ENCODE results near the gene CDC37. TPM values are rescaled to one million over a fixed set of nuclear protein-coding genes. Genes with fewer than 3 reads are reported as not detected.
A peak's percentile ranks its signal among the peaks of the same experiment; 100 is the strongest.

CDC37 gene
- total RNA-seq, 1 experiment from 2014 or later = 204 TPM

DNA sequence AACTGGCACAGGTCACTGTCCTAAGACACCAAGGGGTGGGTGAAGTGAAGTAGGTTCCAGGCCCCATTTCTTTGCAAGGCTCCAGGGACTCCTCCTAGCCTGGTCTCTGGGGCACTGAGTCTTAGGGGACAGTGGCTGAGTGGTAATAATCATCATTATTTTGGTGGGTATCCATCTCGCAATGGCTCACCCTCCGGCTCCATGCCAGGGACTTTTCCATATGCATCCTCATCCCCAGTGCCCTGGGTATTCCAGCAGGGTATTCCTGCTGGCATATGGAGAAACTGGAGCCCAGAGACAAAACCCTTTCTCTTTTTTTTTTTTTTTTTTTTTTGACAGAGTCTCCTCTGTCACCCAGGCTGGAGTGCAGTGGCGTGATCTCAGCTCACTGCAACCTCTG is 19.5 kb upstream of the CDC37 start:
- Mint-ChIP-seq H3K27ac (no peak overlapping the region), H3K4me1 (peaks cover 19% of the 10 kb centered on the region), H3K36me3 (no peaks in the 10 kb centered on the region), H3K4me3 (no peak overlapping the region), H3K27me3 (ENCODE audit: low read depth) (peaks cover 94% of the 10 kb centered on the region), H3K9me3 (no peaks in the 10 kb centered on the region)
- ChIA-PET CTCF (interaction anchor here (1.2 to 4.8 kb wide), 6 partner anchors 9 to 134 kb away, joined by 4 to 51 read pairs (median 8); partner anchors contain the start of genes CDC37 and ICAM5), POLR2A (no interaction called here)
- ATAC-seq (no peak), DNase-seq (ENCODE audit: low spot score) (no peak)
- TF ChIP-seq MYBL2 (CRISPR knock-in tag; IDR thresholded peaks at IDR 0.05) (no peak), RORB (CRISPR knock-in tag; IDR thresholded peaks at IDR 0.05) (no peak), NFYB (CRISPR knock-in tag; conservative IDR thresholded peaks at IDR 0.05; ENCODE audit: low read depth) (no peak), TCF7 (CRISPR knock-in tag; IDR thresholded peaks at IDR 0.05; ENCODE audit: low read depth) (no peak), JUN (CRISPR knock-in tag; IDR thresholded peaks at IDR 0.05) (no peak), IRF1 (CRISPR knock-in tag; IDR thresholded peaks at IDR 0.05) (no peak), GRHL2 (CRISPR knock-in tag; IDR thresholded peaks at IDR 0.05; ENCODE audit: insufficient replicate concordance, severe bottlenecking) (no peak), ZNF138 (CRISPR knock-in tag; conservative IDR thresholded peaks at IDR 0.05) (no peak), ZNF396 (CRISPR knock-in tag; IDR thresholded peaks at IDR 0.05; ENCODE audit: borderline replicate concordance) (no peak), ZNF425 (CRISPR knock-in tag; conservative IDR thresholded peaks at IDR 0.05) (no peak), ZNF532 (CRISPR knock-in tag; IDR thresholded peaks at IDR 0.05; ENCODE audit: borderline replicate concordance) (no peak), NR3C1 (CRISPR knock-in tag; conservative IDR thresholded peaks at IDR 0.05; ENCODE audit: low read depth) (no peak), ERG (CRISPR knock-in tag; IDR thresholded peaks at IDR 0.05) (no peak), CREM (CRISPR knock-in tag; IDR thresholded peaks at IDR 0.05) (no peak)
- TF ChIP-seq, protein P1, sequence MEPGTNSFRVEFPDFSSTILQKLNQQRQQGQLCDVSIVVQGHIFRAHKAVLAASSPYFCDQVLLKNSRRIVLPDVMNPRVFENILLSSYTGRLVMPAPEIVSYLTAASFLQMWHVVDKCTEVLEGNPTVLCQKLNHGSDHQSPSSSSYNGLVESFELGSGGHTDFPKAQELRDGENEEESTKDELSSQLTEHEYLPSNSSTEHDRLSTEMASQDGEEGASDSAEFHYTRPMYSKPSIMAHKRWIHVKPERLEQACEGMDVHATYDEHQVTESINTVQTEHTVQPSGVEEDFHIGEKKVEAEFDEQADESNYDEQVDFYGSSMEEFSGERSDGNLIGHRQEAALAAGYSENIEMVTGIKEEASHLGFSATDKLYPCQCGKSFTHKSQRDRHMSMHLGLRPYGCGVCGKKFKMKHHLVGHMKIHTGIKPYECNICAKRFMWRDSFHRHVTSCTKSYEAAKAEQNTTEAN (CRISPR knock-in tag; IDR thresholded peaks at IDR 0.05) = no peak

DNA sequence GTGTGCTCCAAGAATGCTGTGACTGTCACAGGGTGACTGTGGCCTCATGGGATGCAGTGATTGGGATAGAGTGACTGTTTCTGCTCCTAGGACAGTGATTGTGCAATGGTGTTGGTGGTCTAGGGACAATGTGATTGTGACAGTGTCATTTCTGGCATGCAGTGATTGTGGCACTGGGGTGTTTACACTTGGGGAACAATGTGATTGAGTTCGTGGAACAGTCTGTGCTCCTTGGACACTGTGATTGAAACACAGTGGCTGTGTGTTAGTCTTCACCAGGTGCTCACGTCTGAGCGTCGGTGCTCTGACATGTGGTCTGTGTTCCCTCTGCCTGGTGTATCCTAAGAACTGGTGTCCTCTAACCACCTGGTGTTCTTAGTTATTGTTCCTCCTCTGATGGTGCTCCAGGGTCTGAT is 18.7 kb upstream of the CDC37 start:
- Mint-ChIP-seq H3K27me3 (ENCODE audit: low read depth) (peaks cover 94% of the 10 kb centered on the region), H3K36me3 (no peaks in the 10 kb centered on the region), H3K4me1 (peaks cover 22% of the 10 kb centered on the region), H3K9me3 (no peaks in the 10 kb centered on the region), H3K27ac (no peak overlapping the region), H3K4me3 (peak overlapping the region; percentile 4)
- POLR2A ChIA-PET = no interaction called here
- ATAC-seq (no peak), DNase-seq (ENCODE audit: low spot score) (no peak)
- TF ChIP-seq NR3C1 (CRISPR knock-in tag; conservative IDR thresholded peaks at IDR 0.05; ENCODE audit: low read depth) (no peak), MXD4 (CRISPR knock-in tag; IDR thresholded peaks at IDR 0.05; ENCODE audit: borderline replicate concordance) (no peak), ZNF532 (CRISPR knock-in tag; IDR thresholded peaks at IDR 0.05; ENCODE audit: borderline replicate concordance) (no peak)
- CTCF ChIA-PET = interaction anchor here (0.5 to 4.8 kb wide), 7 partner anchors 8 to 57 kb away, joined by 3 to 51 read pairs (median 6); partner anchors contain the start of gene CDC37
